Measurements from ENCODE around the gene LTO1.
"Not testable (repeated sequence)": the region's sequence is repeated elsewhere in the genome, so short reads cannot be mapped to it uniquely, and the experiment has no call there.

The LTO1 gene

DNA sequence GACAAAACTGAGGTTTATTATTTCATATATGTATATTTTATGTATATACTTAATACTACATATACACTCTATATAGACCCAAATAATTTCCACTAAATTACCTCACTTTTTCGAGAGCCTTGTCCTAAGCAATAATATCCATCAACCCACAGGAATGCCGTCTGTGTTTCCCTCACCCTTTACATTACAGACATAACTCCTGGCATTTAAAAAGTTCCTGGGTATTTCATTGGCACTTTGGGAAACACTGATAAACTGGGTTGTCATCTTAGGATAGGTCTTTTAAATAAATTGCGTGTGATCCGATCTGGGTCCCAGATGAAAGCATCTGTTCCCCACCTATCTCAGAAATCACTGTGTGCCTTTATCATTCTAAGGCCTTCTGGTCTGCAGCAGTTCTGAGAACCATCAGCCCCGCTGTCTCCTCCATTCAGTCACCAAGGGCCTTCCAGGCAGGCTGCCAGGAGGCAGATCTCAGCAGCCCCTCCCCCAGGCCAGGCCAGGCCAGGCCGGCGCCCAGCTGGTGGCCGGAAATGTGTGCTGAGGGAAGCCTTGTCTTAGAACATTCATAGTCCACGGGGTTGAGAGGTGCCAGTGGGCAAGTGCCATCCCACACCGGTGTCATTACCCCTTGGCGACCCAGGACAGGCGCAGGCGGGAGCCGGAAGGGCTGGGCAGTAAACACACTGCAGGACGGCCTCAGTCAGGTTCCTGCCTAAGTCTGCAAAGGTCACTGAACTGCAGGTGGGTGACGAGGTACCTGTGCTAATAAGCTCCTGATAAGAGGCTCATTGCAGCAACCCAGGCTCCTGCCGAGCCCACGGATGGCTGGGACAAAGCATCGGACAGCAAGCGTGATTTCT lies 25.4 kb upstream of the LTO1 start:
- DNase-seq, result no peak

DNA sequence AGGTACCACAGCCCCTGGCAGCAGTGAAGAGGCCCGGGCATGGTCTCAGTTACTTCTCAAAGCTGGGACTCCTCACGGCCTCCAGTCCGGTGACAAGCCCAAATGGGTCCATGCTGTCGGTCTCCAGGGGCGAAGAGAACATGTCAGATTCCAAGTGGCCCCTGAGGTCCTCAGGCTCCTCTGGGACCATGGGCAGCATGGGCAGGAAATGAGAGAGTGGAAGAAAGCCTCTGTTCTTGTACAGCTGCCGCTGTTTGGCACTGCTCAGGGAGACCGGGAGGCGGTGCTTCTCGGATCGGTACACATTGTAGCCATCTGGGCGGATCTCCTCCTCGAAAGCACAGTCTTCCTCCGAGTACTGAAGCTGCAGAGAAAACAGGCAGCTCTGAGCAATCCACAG lies 24.1 kb upstream of the LTO1 start:
- DNase-seq, result no peak

DNA sequence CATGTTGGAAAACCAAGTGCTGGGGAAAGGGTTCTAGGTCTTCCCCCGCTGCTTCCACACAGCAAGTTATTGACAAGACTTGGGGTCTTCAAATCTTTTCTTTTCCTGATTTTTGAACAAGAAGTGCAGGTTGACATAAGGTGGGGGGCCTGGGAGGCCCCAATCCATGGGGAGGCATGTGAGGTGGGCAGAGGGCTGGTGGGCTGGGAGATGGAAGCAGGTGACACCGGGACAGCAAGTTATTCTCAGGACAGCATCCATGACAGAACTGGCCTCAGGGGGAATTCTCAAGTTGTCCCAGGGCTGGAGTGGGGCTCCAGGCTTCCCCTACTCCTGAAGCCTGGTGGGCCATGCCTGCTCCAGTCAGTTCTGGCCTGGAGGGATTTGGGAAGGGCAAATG lies 23.2 kb upstream of the LTO1 start:
- DNase-seq, result no peak

DNA sequence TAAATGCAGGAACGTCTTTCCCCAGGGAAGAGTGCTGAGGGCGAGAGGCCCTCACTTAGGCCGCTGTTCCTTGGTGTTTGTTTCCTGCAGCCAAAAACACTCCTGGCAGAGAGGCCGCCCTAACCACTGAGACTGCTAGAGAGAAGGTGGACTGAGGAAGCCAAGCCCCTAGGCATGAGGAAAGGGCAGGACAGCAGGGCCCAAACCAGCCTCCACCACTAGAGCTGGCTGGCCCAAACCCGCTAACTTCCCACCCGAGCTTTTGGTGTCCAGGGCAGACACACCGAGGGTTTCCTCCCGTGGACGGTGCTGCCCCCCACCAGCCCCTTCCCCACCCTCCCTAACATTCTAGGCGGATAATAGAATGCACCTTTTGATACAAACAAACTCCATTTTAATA lies 22.7 kb upstream of the LTO1 start:
- no peak for DNase-seq

DNA sequence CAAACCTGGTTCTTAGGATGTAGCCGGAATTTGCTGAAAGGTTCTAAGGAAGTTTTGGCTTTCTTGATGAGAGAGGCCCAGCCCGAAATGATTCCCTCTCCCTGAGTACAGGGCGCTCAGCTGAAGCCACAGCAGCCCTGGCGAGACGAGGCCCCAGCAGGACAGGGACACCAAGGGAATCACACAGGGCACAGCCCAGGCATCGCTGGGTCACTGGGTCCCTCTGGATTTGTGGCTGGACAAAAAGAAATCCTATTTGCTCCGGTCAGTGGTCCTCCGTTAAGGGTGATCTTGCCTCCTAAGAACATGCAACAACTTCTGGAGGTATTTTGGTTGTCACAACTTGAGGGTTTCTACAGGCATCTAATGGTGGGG lies 22.3 kb upstream of the LTO1 start:
- DNase-seq, result no peak

DNA sequence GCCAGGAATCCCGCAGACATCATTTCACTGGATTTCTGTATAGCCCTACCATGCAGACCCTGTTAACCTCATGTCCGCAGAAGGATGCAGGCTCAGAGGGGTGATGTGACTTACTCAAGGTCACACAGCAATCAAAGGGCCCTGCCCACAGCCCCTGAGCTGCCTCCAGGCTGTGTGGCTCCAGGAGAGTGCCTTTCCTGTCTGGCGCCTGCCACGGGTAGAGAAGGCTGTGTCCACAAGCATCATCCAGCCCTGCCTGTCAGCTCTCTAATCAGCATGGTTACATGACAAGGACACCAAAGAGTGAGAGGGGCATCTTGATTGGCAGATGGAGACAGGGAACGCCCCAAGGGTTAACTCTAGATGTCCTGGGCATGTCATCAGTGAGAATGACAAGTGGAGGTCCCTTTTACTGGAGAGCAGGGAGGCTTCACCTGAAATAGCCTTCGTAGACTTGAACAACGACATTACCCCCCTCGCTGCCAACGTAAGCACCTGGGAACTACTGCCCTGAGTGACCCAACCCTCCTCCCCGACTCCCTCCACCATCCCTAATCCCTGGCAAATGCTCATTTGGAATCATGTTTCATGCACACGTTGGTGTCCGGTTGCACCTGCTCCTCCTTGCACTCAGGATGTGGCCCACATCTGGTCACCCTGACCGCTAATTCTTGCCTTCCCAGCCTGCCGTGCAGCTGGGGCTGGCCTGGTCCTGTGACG lies 21.8 kb upstream of the LTO1 start:
- DNase-seq, result no peak

DNA sequence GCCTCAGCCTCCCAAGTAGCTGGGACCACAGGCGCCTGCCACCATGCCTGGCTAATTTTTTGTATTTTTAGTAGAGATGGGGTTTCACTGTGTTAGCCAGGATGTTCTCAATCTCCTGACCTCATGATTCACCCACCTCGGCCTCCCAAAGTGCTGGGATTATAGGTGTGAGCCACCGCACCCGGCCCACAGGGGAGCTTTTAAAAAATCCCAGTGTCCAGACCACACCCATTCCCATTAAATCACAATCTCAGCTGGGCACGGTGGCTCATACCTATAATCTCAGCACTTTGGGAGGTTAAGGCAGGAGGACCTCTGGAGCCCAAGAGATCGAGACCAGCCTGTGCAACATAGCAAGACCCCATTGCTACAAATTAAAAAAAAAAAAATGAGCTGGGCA lies 20.8 kb upstream of the LTO1 start:
- DNase-seq, result not testable (repeated sequence)

DNA sequence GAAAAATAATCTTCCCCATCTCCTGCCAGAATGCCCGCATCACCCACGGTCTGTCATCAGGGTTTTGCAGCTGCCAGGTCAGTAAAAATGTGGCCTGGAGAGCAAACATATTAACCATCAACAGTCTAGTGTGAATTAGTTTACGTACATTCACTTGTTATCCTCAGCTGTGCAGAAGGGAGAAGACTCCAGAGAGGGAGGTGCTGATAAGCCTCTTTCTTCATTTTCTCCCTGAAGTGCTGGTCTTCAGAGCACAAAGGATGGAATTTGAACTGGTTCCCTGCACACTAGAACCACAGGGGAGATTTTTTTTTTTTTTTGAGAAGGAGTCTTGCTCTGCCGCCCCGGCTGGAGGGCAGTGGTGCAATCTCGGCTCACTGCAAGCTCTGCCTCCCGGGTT lies 20.4 kb upstream of the LTO1 start:
- no peak for DNase-seq

DNA sequence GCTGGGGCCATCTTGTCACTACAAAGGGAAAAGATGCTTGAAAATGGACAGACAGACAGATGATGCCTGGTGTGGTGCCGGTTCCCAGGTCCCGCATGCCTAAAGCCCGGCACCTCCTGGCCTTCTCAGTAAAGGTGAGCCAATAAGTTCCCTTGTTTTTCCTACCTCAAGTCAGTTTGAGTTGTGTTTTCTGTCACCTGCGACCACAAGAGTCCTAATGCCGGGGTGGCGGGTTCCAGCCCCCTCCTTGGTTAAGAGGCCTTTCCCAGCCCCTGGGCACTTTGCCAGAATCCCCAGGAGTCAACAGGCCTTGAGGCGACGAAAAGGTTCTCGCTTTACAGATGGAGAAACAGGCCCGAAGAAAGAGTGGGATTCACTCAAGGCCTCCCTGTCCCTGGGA lies 19.6 kb upstream of the LTO1 start:
- DNase-seq, result no peak

DNA sequence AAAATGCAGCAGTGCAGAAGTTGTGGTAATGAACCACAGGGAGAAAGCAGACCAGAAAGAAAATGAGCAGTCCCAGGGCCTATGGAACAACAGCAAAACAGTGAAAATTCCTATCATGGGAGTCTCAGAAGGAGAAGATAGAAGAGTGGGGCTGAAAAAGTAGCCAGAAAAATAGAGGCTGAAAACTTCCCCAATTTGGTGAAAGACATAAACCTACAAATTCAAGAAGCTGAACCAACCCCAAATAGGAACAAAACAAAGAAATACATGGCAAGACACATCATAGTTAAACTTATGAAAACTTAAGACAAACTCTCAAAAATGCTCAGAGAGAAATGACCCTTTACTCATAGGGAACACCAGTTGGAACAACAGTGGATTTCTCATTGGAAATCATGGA lies 17.3 kb upstream of the LTO1 start:
- DNase-seq, result no peak

DNA sequence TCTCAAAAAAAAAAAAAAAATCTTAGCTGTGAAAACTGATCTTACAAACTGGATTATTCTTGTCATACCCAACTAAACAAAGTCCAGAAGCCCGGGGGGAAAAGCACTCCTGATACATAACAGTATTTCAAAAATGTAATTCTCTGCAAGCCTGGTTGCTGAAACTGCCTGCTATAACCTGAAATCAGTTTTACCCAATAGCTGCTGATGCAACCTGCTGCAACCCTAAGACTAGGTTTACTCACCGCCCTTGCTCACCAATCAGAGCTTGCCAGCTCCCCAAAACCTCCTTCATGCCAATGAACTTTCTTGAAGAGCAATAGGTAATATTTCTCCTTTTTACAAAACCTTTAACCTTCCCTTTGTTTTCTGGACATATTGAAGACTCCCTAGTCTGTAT lies 16.3 kb upstream of the LTO1 start:
- DNase-seq, result no peak

DNA sequence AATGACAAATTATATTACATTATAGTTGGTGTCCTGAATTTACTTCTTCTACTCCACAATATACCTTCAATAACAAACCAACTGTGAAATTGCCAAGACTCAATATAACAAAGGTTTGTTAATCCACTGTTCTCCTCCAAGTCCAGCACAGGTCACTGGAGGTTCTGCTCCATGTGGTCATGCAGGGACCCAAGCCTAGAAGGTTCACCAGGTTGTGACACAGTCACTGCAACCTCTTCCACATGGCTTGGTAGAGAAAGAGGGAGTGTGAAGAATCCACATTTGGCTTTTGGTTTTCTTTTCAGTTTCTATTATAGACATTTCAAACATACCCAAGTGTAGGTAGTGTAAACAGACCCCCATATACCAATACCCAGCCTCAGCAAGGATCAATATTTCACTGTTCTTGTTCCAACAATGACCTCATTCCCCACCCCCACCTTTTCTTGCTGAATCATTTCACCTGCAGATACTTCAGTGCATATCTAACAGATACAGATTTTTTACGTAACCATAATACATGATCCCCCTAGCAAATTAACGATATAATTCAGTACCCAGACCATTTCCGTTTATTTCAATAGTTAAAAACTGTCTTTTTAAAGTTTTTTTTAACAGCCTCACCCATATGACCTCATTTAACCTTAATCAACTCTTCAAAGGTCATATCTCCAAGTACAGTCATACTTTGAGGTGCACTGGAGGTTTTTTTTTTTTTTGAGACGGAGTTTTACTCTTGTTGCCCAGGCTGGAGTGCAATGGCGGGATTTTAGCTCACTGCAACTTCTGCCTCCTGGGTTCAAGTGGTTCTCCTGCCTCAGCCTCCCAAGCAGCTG lies 14.5 kb upstream of the LTO1 start:
- no peak for DNase-seq

DNA sequence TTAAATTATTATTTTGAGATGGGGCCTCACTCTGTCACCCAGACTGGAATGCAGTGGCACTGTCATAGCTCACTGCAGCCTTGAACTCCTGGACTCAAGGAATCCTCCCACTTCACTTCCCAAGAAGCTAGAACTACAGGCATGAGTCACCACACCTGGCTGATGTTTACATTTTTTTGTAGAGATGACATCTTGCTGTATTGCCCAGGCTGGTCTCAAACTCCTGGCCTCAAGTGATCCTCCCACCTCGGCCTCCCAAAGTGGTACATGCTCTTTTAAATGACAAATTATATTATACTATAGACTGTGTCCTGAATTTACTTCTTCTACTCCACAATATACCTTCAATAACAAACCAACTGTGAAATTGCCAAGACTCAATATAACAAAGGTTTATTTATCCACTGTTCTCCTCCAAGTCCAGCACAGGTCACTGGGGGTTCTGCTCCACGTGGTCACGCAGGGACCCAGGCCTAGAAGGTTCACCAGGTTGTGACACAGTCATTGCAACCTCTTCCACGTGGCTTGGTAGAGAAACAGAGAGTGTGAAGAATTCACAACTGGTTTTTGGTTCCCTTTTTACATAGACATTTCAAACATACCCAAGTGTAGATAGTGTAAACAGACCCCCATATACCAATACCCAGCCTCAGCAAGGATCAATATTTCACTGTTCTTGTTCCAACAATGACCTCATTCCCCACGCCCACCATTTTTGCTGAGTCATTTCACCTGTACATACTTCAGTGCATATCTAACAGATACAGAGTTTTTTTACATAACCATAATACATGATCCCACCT lies 13.0 kb upstream of the LTO1 start:
- not testable (repeated sequence) for DNase-seq

DNA sequence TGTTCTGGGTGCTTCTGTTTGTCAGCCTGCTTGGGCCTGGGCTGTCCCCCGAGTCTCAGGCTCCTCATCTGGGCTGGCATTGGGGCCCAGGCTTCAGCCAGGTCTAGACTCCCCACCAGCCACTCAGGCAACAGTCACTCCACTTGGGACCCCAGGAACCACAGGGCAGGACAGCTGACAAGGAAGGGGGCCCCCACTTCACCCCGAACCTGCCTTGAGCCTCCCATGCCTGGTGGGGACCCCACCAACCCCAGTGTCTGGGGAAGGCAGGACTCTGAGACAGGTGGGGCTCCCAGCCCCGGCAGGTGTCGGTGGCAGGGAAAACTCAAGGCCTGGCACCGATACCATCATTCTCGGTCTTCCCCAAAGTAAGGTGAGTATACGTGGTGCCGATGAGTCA lies 11.7 kb upstream of the LTO1 start:
- DNase-seq, result no peak

DNA sequence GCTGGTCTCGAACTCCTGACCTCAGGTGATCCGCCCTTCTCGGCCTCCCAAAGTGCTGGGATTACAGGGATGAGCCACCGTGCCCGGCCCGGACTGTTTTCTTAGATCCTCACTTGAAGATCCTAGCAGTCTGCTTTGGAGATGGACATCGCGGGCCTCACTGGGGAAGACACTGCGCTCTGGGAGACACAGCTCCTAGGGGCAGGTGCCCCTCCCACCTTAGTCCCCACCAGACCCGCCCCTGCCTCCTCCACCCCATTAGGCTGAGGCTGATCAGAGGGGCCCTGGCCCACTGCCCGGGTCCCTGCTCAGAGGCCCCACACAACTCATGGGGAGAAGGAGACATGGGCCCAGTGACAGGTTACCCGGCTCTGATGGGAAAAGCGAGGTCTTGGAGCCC lies 11.3 kb upstream of the LTO1 start:
- DNase-seq, result no peak

DNA sequence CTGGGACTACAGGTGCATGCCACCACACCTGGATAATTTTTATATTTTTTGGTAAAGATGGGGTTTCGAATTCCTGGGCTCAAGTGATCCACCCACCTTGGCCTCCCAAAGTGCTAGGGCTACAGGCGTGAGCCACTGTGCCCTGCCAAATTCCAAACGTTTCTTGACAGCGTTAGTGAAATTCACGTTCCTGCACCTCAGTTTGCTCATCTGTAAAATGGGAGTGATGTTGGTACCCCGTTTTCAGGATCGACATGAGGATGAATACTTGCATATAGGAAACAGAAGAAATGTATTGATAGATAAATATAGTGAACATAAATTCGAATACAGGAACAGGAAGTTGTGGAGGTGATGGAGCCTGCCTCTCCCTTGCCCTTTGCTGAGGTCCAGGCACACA lies 10.2 kb upstream of the LTO1 start:
- DNase-seq, result no peak

DNA sequence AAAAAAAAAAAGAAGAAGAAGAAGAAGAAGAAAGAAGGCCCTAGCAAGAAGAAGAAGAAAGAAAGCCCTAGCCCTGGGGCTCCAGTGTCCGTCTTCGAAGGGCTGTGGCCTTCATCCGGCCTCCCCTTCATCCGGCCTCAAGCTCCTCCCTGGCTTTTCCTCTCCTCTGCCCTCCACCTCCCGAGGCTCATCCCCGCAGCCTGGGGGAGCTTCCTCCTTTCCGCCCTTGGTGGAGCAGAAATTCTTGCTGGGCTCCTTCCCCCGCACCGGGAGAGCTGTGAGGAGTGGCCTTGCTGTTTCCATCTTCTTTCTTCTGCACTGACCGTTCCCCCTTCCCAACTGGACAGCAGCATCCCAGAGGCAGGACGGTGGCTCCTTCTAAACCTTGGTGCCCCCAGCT lies 9.5 kb upstream of the LTO1 start:
- no peak for DNase-seq

DNA sequence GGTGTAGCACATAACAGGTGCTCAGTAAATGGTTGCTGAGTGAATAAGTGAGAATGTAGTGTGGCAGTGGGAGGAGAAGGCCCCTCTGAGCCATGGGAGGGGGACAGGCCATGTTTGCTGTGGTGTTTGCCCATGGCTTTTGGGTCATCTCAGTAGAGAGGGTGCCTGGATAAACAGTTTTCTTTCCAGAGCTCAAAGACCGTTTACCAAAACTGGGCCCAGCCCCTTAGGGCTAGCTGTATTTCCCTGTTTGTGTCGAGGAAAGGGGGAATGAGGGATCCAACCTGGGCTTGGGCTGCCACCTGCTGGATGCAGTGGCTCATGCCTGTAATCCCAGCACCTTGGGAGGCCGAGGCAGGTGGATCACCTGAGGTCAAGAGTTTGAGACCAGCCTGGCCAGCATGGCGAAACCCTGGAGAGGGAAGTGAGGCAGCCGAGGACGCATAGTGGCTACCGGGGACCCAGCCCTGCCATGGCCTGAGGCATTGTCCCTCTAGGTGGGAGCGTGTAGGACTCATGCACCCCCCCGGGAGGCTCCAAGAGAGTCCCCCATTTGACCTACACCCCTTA lies 8.7 kb upstream of the LTO1 start:
- DNase-seq, result no peak

DNA sequence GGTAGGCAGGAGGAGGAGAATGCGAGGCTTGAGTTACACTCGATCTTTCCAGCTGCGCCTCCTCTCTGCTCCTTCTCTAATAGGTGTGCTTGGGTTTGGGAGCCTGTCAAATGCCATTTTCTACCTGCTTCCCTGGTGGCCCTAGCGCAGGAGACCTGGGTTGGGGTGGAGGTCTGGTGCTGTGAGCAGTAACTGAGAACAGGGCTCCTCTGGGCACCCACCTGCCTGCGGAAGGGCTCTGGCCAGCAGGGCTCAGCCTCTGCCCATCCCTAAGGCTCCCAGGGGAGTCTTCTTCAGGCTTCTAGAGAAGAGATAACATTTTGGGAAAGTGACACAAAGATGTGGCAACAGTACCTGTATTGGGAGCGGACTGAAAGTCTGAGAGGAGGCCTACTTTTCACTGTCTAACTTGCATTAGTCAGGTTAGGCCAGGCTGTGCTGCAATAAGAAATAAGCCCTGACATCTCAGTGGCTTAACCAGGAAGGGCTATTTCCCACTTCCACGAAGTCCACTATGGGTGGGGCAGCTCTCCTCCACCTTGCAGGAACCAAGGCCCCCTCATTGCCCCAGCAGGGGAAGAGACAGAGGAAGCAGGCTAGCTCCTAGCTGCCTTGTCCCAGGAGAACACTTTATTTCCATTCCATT lies 7.7 kb upstream of the LTO1 start:
- DNase-seq, result no peak

DNA sequence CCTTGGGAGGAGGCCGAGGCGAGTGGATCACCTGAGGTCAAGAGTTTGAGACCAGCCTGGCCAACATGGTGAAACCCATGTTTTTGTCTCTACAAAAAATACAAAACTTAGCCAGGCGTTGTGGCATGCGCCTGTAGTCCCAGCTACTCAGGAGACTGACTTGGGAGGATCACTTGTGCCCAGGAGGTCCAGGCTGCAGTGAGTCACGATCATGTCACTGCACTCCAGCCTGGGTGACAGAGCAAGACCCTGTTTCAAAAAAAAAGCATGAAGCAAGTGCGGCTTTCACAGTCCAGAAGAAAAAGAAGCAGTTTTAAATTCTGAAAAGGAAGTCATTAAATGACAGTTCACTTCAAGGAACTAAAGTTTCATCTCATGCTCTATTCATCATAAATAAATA lies 7.1 kb upstream of the LTO1 start:
- DNase-seq, result no peak

DNA sequence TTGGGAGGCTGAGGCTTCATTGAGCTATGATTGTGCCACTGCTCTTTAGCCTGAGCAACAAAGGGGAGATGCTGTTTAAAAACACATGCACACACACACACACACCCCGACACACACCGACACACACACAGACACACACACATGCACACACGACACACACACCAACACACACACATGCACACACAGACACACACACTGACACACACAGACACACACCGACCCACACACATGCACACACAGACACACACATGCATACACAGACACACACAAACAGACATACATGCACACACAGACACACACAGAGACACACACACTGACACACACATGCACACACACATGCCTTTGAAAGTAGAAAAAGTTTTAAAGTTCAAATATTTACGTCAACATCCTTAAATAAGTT lies 5.5 kb upstream of the LTO1 start:
- no peak for DNase-seq

DNA sequence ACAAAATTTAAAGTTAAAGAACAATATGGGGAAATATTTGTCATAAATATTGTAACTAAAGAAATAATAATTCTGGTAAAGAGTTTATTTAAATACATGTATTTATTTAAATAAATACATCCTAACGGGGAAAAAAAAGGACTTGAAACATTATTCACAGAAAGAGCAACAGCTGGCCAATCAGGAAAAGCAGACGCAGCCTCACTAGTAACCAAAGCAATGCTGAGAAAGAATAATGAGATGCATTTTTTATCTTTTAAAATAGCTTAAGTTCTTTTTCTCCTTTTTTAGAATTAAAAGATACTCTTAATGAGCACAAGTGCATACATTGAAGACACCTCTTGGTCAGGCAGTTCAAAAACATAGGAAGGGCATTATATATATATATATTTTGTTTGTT lies 2.6 kb upstream of the LTO1 start:
- no peak for DNase-seq

Data from activated effector memory CD4-positive, alpha-beta T cell treated with Interleukin-2 at 50 U/mL for 16 hours (primary cell).